Astrocyte (in vitro differentiated cells and primary cell): ENCODE results near the gene LRGUK. TPM values are rescaled to one million over a fixed set of nuclear protein-coding genes. Genes with fewer than 3 reads are reported as not detected.

Experiments
- DNase-seq: peaks from one replicate; pipeline ENCODE4 v3.0.0-alpha.2; 2010; ENCODE audit warnings: low read depth
- FAIRE-seq: peaks from 2 replicates; lab custom pipeline; 2011; peaks lifted over from hg19 to GRCh38; lab: Jason Lieb, UNC
- H2AFZ ChIP-seq: 2 replicates; pipeline ENCODE4 v1.6.0; 2012; ENCODE audit warnings: low read depth, low read length, inconsistent platforms
- H3K27ac ChIP-seq: 2 replicates; pipeline ENCODE4 v1.5.1; 2011; ENCODE audit warnings: low read depth, low read length, inconsistent platforms
- H3K27me3 ChIP-seq: 2 replicates; pipeline ENCODE4 v1.6.0; 2011; ENCODE audit warnings: low read length, inconsistent platforms; ENCODE audit not compliant: insufficient read depth
- H3K36me3 ChIP-seq: 2 replicates; pipeline ENCODE4 v1.5.1; 2011; ENCODE audit warnings: low read length, inconsistent platforms; ENCODE audit not compliant: insufficient read depth
- H3K4me1 ChIP-seq: 2 replicates; pipeline ENCODE4 v1.5.1; 2011; ENCODE audit warnings: low read length, inconsistent platforms; ENCODE audit not compliant: insufficient read depth
- H3K4me2 ChIP-seq: 2 replicates; pipeline ENCODE4 v1.6.0; 2012; ENCODE audit warnings: low read length, inconsistent platforms
- H3K4me3 ChIP-seq: 2 replicates; pipeline ENCODE4 v1.5.1; 2011; ENCODE audit warnings: low read depth, mild to moderate bottlenecking, low read length, inconsistent platforms; ENCODE audit not compliant: insufficient read depth
- H3K79me2 ChIP-seq: 2 replicates; pipeline ENCODE4 v1.6.0; 2012; ENCODE audit warnings: mild to moderate bottlenecking, low read length, inconsistent platforms; ENCODE audit not compliant: insufficient read depth
- H3K9ac ChIP-seq: 2 replicates; pipeline ENCODE4 v1.6.0; 2012; ENCODE audit warnings: mild to moderate bottlenecking, low read length, inconsistent platforms
- H3K9me3 ChIP-seq: 2 replicates; pipeline ENCODE4 v1.5.1; 2012; ENCODE audit warnings: low read depth, mild to moderate bottlenecking, low read length, inconsistent platforms; ENCODE audit not compliant: insufficient read depth
- H4K20me1 ChIP-seq: 2 replicates; pipeline ENCODE4 v1.6.0; 2012; ENCODE audit warnings: low read length, inconsistent platforms; ENCODE audit not compliant: insufficient read depth
- H3K27ac Mint-ChIP-seq: one replicate; pipeline ENCODE4 v1.8.0; 2021; ENCODE audit warnings: mild to moderate bottlenecking, mixed read lengths; ENCODE audit not compliant: unreplicated experiment
- H3K27me3 Mint-ChIP-seq: one replicate; pipeline ENCODE4 v1.8.0; 2021; ENCODE audit warnings: low read depth, mixed read lengths; ENCODE audit not compliant: unreplicated experiment
- H3K36me3 Mint-ChIP-seq: one replicate; pipeline ENCODE4 v1.8.0; 2021; ENCODE audit warnings: low read depth, mixed read lengths; ENCODE audit not compliant: unreplicated experiment
- H3K4me1 Mint-ChIP-seq: one replicate; pipeline ENCODE4 v1.8.0; 2021; ENCODE audit warnings: low read depth, mixed read lengths; ENCODE audit not compliant: unreplicated experiment
- H3K4me3 Mint-ChIP-seq: one replicate; pipeline ENCODE4 v1.8.0; 2021; ENCODE audit warnings: mild to moderate bottlenecking, moderate library complexity, mixed read lengths; ENCODE audit not compliant: unreplicated experiment
- H3K9me3 Mint-ChIP-seq: one replicate; pipeline ENCODE4 v1.8.0; 2021; ENCODE audit warnings: mild to moderate bottlenecking, mixed read lengths; ENCODE audit not compliant: unreplicated experiment
- CTCF ChIP-seq: IDR thresholded peaks from 2 replicates; pipeline ENCODE4 v1.5.1; 2011; ENCODE audit warnings: low read depth, mild to moderate bottlenecking, inconsistent platforms, low read length, moderate library complexity; ENCODE audit not compliant: insufficient read depth
- EZH2 ChIP-seq: IDR thresholded peaks from 2 replicates; pipeline ENCODE4 v1.6.1; 2012; ENCODE audit warnings: mild to moderate bottlenecking, low read length, inconsistent platforms; ENCODE audit not compliant: insufficient read depth
- total RNA-seq: library from RNA; stranded (reverse); gene quantifications from 2 replicates; pipeline ENCODE4 v1.2.1, GENCODE V29; 2021

LRGUK gene
- total RNA-seq, 1 donor from 2014 or later, result 0.64 TPM

DNA sequence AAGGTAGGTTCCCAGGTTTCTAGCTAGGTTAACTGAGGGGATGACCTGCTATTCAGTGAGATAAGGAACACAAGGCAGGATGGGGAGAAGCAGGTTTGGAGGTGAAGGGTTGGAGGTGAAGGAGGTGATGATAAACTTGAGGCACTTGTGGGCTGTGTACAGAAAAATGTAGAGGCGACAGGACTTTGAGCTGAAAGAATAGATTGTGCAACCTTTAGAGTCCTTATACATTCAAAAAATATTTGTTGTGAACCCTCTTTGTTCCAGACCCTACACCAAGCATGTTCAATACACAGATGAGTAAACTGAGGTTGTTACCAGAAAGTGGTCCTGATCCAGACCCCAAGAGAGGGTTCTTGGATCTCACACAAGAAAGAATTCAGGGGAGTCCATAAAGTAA is 45.4 kb upstream of the LRGUK start:
- Histone ChIP-seq H3K79me2 (no peaks in the 10 kb centered on the region), H2AFZ (no peak overlapping the region), H4K20me1 (no peaks in the 10 kb centered on the region), H3K9me3 (no peaks in the 10 kb centered on the region), H3K4me3 (no peak overlapping the region), H3K9ac (no peak overlapping the region), H3K27ac (no peak overlapping the region), H3K36me3 (no peaks in the 10 kb centered on the region), H3K4me1 (no peaks in the 10 kb centered on the region), H3K27me3 (no peaks in the 10 kb centered on the region), H3K4me2 (no peak overlapping the region)
- DNase-seq (no peak), FAIRE-seq (no peak)
- H3K4me1 Mint-ChIP-seq, result peaks cover 11% of the 10 kb centered on the region
- H3K9me3 Mint-ChIP-seq, result peaks cover 2% of the 10 kb centered on the region
- peaks cover 5% of the 10 kb centered on the region for H3K36me3 Mint-ChIP-seq
- no peak overlapping the region for H3K4me3 Mint-ChIP-seq
- H3K27ac Mint-ChIP-seq, result no peak overlapping the region
- no peaks in the 10 kb centered on the region for H3K27me3 Mint-ChIP-seq
- TF ChIP-seq EZH2 (no peak), CTCF (no peak)

DNA sequence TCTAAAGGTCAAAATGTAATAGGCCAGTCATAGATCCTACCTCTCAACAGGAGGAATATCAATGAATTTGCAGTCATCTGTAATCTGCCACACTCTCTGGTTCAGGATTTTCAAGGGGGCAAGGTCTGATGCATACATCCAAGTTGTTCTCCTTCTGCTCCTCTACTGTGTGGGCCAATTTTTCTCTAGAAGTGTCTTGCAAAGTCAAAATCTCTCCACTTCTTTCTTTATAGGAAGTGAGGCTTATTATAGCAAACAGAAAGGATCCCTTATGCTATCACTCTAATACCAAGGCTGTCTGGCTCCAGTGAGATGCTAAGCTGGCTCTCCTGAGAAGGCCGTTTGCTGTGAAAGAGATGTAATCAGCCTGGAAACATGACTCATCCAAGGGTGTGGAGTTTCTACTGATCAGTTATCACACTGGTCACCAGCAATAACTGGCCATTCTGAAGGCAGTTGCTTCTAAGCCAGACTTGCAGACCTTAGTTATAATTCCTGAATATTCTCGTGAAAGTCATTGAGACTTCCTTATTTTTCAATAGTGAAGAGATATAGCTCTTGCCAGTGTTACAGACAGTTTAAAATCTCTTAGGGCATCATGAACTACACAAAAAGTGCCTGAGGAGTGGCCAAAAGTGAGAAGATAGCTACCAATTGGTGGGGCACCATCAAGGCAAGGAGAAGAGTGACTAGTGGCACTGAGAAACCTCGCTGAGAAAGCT is 43.2 kb upstream of the LRGUK start:
- no peaks in the 10 kb centered on the region for H3K36me3 ChIP-seq
- Mint-ChIP-seq H3K4me3 (no peak overlapping the region), H3K27me3 (no peaks in the 10 kb centered on the region), H3K27ac (no peak overlapping the region), H3K4me1 (peaks cover 11% of the 10 kb centered on the region), H3K36me3 (peaks cover 2% of the 10 kb centered on the region), H3K9me3 (peaks cover 6% of the 10 kb centered on the region)
- no peaks in the 10 kb centered on the region for H4K20me1 ChIP-seq
- FAIRE-seq (no peak), DNase-seq (peak; percentile 16)
- H3K9ac ChIP-seq, result no peak overlapping the region
- H3K79me2 ChIP-seq, result no peaks in the 10 kb centered on the region
- H3K9me3 ChIP-seq, result no peaks in the 10 kb centered on the region
- no peak overlapping the region for H3K4me3 ChIP-seq
- H3K27me3 ChIP-seq, result no peaks in the 10 kb centered on the region
- no peak overlapping the region for H3K4me2 ChIP-seq
- no peaks in the 10 kb centered on the region for H3K4me1 ChIP-seq
- no peak for TF ChIP-seq EZH2
- TF ChIP-seq CTCF, result no peak
- H3K27ac ChIP-seq, result no peak overlapping the region
- no peak overlapping the region for H2AFZ ChIP-seq

DNA sequence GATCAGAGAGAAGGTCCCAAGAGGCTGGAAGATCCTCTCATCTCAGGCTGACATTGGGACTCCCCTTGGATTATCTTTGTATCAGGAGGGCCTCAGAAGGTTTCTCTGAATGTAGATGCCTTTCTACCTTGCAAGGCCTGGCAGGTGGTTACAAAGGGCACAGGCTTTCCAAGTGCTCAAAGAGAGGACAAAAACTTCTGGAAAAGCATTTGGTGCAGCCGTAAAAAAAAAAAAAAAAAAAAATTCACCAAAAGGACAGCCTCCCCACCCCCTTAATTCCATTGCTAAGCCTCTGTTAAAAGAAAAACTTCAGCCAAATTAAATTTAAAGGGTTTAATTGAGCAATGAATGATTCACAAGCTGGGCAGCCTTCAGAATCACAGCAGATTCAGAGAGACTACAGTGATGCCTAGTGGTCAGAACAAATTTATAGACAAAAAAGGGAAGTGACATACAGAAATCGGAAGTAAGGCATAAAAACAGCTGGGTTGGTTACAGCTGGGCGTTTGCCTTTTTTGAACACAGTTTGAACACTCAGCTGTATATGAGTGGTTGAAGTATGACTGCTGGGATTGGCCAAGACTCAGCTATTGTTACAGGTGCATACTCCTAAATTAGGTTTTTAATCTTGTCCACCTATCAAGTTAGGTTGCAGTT is 42.5 kb upstream of the LRGUK start:
- H3K27me3 Mint-ChIP-seq, result no peaks in the 10 kb centered on the region
- FAIRE-seq (no peak), DNase-seq (no peak)

More for the DNA sequence above, 42.5 kb upstream of the LRGUK start:
- Mint-ChIP-seq H3K27ac (no peak overlapping the region), H3K4me1 (peaks cover 11% of the 10 kb centered on the region), H3K9me3 (peaks cover 11% of the 10 kb centered on the region), H3K36me3 (peaks cover 2% of the 10 kb centered on the region), H3K4me3 (no peak overlapping the region)
- Histone ChIP-seq H3K4me2 (no peak overlapping the region), H2AFZ (no peak overlapping the region), H3K27me3 (no peaks in the 10 kb centered on the region), H3K27ac (no peak overlapping the region), H3K79me2 (no peaks in the 10 kb centered on the region), H4K20me1 (no peaks in the 10 kb centered on the region), H3K9me3 (peaks cover 3% of the 10 kb centered on the region), H3K36me3 (no peaks in the 10 kb centered on the region), H3K9ac (no peak overlapping the region), H3K4me1 (no peaks in the 10 kb centered on the region), H3K4me3 (no peak overlapping the region)
- TF ChIP-seq EZH2, result no peak
- TF ChIP-seq CTCF, result no peak
